MM.1S (cell line): ENCODE results near the gene MAPKAPK3.

Source experiments
- DNase-seq: peaks from one replicate; pipeline ENCODE4 v3.0.0-alpha.2; 2015
- H2AFZ ChIP-seq: fragments of 300-600 bp; sonication (generic); 2 replicates; pipeline ENCODE4 v1.6.0; 2016; ENCODE audit warnings: antibody characterized with exemption, low read length
- H3F3A ChIP-seq: fragments of 300-600 bp; sonication (generic); 2 replicates; pipeline ENCODE4 v1.6.1; 2016; ENCODE audit warnings: mild to moderate bottlenecking, antibody characterized with exemption, low read length, moderate library complexity, mixed read lengths; ENCODE audit not compliant: insufficient read depth
- H3K27ac ChIP-seq: fragments of 300-600 bp; sonication (generic); 2 replicates; pipeline ENCODE4 v1.5.1; 2016; ENCODE audit warnings: mild to moderate bottlenecking, low read length
- H3K27me3 ChIP-seq: fragments of 300-600 bp; sonication (generic); replicated peaks from 2 replicates; pipeline ENCODE4 v1.6.0; 2016; ENCODE audit warnings: low read length; ENCODE audit not compliant: insufficient read depth
- H3K36me3 ChIP-seq: fragments of 300-600 bp; sonication (generic); replicated peaks from 2 replicates; pipeline ENCODE4 v1.6.1; 2016; ENCODE audit warnings: mild to moderate bottlenecking, low read length, mixed read lengths; ENCODE audit not compliant: insufficient read depth
- H3K4me1 ChIP-seq: fragments of 300-600 bp; sonication (generic); 2 replicates; pipeline ENCODE4 v1.6.1; 2016; ENCODE audit warnings: low read length, mixed read lengths
- H3K4me2 ChIP-seq: fragments of 300-600 bp; sonication (generic); 2 replicates; pipeline ENCODE4 v1.6.0; 2016; ENCODE audit warnings: low read depth, low read length
- H3K4me3 ChIP-seq: fragments of 300-600 bp; sonication (generic); 2 replicates; pipeline ENCODE4 v1.5.1; 2016; ENCODE audit warnings: low read length, mixed read lengths
- H3K79me2 ChIP-seq: fragments of 300-600 bp; sonication (generic); 2 replicates; pipeline ENCODE4 v1.6.1; 2016; ENCODE audit warnings: mixed run types, low read length, mixed read lengths
- H3K9ac ChIP-seq: fragments of 300-600 bp; sonication (generic); 2 replicates; pipeline ENCODE4 v1.6.1; 2016; ENCODE audit warnings: low read length, mixed read lengths
- H3K9me2 ChIP-seq: fragments of 300-600 bp; sonication (generic); replicated peaks from 2 replicates; pipeline ENCODE4 v1.6.1; 2016; ENCODE audit warnings: mild to moderate bottlenecking, low read length, mixed read lengths; ENCODE audit not compliant: insufficient read depth
- H3K9me3 ChIP-seq: fragments of 300-600 bp; sonication (generic); replicated peaks from 2 replicates; pipeline ENCODE4 v1.6.1; 2016; ENCODE audit warnings: mild to moderate bottlenecking, low read length, mixed read lengths; ENCODE audit not compliant: insufficient read depth
- H4K20me1 ChIP-seq: fragments of 300-600 bp; sonication (generic); 2 replicates; pipeline ENCODE4 v1.6.1; 2016; ENCODE audit warnings: mild to moderate bottlenecking, low read length, moderate library complexity, mixed read lengths; ENCODE audit not compliant: insufficient read depth
- CTCF ChIP-seq: fragments of 300-600 bp; sonication (generic); IDR thresholded peaks from 2 replicates; pipeline ENCODE4 v1.5.1; 2016; ENCODE audit warnings: antibody characterized with exemption, low read length, mixed read lengths
- EZH2 ChIP-seq: fragments of 300-600 bp; sonication (generic); optimal IDR thresholded peaks from 2 replicates; pipeline ENCODE3; 2017; ENCODE audit warnings: low read depth, mild to moderate bottlenecking, antibody characterized with exemption, low read length, mixed read lengths
- EZH2phosphoT487 ChIP-seq: fragments of 300-600 bp; sonication (generic); IDR thresholded peaks from 2 replicates; pipeline ENCODE4 v1.6.1; 2018; ENCODE audit warnings: antibody characterized with exemption, low read length

The MAPKAPK3 gene

GRCh38 chr3:50570508-50571279 is 46.3 kb upstream of the MAPKAPK3 start:
- Histone ChIP-seq H3K9ac (no peak overlapping the region; the same call in 1 of the 2 replicates), H3K9me2 (no peaks in the 10 kb centered on the region), H4K20me1 (no peaks in the 10 kb centered on the region), H3K79me2 (no peaks in the 10 kb centered on the region), H3K27me3 (peaks cover 9% of the 10 kb centered on the region; the same call in 1 of the 2 replicates), H3K4me1 (peaks cover 12% of the 10 kb centered on the region), H3K4me3 (no peak overlapping the region), H2AFZ (no peak overlapping the region), H3K9me3 (no peaks in the 10 kb centered on the region), H3K36me3 (no peaks in the 10 kb centered on the region), H3F3A (peaks cover 10% of the 10 kb centered on the region; the same call in 1 of the 2 replicates), H3K27ac (no peak overlapping the region), H3K4me2 (peak overlapping the region; percentile 93)
- TF ChIP-seq EZH2phosphoT487 = no peak
- no peak for TF ChIP-seq CTCF
- no peak for TF ChIP-seq EZH2
- no peak for DNase-seq

GRCh38 chr3:50571486-50571885 is 45.5 kb upstream of the MAPKAPK3 start:
- no peaks in the 10 kb centered on the region for H3K9me3 ChIP-seq
- H3K4me2 ChIP-seq = no peak overlapping the region
- peaks cover 3% of the 10 kb centered on the region; the same call in 1 of the 2 replicates for H3K27me3 ChIP-seq
- H3K4me3 ChIP-seq = no peak overlapping the region
- no peaks in the 10 kb centered on the region for H3K9me2 ChIP-seq
- TF ChIP-seq EZH2 (no peak), EZH2phosphoT487 (no peak), CTCF (no peak)
- H3K9ac ChIP-seq = no peak overlapping the region
- H3K36me3 ChIP-seq = no peaks in the 10 kb centered on the region
- no peaks in the 10 kb centered on the region for H3K79me2 ChIP-seq
- H4K20me1 ChIP-seq = no peaks in the 10 kb centered on the region
- H2AFZ ChIP-seq = no peak overlapping the region
- H3K4me1 ChIP-seq = peaks cover 12% of the 10 kb centered on the region
- DNase-seq = no peak
- no peak overlapping the region for H3K27ac ChIP-seq
- H3F3A ChIP-seq = peaks cover 10% of the 10 kb centered on the region; the same call in 1 of the 2 replicates

- H3K27ac ChIP-seq = no peak overlapping the region
- DNase-seq = peak; percentile 49
- no peak overlapping the region for H3K4me2 ChIP-seq
- no peaks in the 10 kb centered on the region for H4K20me1 ChIP-seq
- H3F3A ChIP-seq = peaks cover 10% of the 10 kb centered on the region; the same call in 1 of the 2 replicates
- H3K4me1 ChIP-seq = peaks cover 12% of the 10 kb centered on the region
- H3K9me2 ChIP-seq = no peaks in the 10 kb centered on the region
- H3K9me3 ChIP-seq = no peaks in the 10 kb centered on the region
- no peaks in the 10 kb centered on the region for H3K27me3 ChIP-seq
- H3K9ac ChIP-seq = no peak overlapping the region
- H2AFZ ChIP-seq = no peak overlapping the region
- H3K4me3 ChIP-seq = no peak overlapping the region
- H3K36me3 ChIP-seq = no peaks in the 10 kb centered on the region
- TF ChIP-seq EZH2phosphoT487 = no peak
- peak; percentile 82 for TF ChIP-seq CTCF
- H3K79me2 ChIP-seq = no peaks in the 10 kb centered on the region
These were observed 44.8 kb upstream of the MAPKAPK3 start for GRCh38 chr3:50572158-50572557.
